ENCODE measurements around the gene MMP8. TPM values are rescaled to one million over a fixed set of nuclear protein-coding genes. Genes with fewer than 3 reads are reported as not detected.

MMP8 gene
- total RNA-seq, 1 donor from 2014 or later, result not detected

GRCh38 chr11:102762361-102762767, 37.6 kb upstream of the MMP8 start:
- H3K4me2 ChIP-seq, result peak overlapping the region; percentile 17
- H3K79me2 ChIP-seq (ENCODE audit: low read depth), result no peaks in the 10 kb centered on the region
- no peak overlapping the region for H3K4me3 ChIP-seq
- no peak overlapping the region for H3K9ac ChIP-seq
- peaks cover 8% of the 10 kb centered on the region for H3K4me1 Mint-ChIP-seq
- H4K20me1 ChIP-seq (ENCODE audit: low read depth), result no peaks in the 10 kb centered on the region
- H2AFZ ChIP-seq (replicated peaks), result no peak overlapping the region
- H3K36me3 ChIP-seq, result no peaks in the 10 kb centered on the region
- H3K9me3 Mint-ChIP-seq, result no peaks in the 10 kb centered on the region
- no peaks in the 10 kb centered on the region for H3K36me3 Mint-ChIP-seq
- H3K4me3 Mint-ChIP-seq, result no peak overlapping the region
- H3K9me3 ChIP-seq (ENCODE audit: low read depth), result no peaks in the 10 kb centered on the region
- no peak overlapping the region for H3K27ac Mint-ChIP-seq
- H3K27ac ChIP-seq, result no peak overlapping the region
- no peaks in the 10 kb centered on the region for H3F3A ChIP-seq (ENCODE audit: low read depth)
- no peaks in the 10 kb centered on the region for H3K27me3 ChIP-seq
- TF ChIP-seq EZH2phosphoT487 (IDR thresholded peaks at IDR 0.05), result no peak
- no peak for TF ChIP-seq EZH2 (IDR thresholded peaks at IDR 0.05)
- peaks cover 11% of the 10 kb centered on the region for H3K4me1 ChIP-seq
- H3K27me3 Mint-ChIP-seq (ENCODE audit: insufficient read depth, low read depth), result no peaks in the 10 kb centered on the region
- peak; percentile 13 for DNase-seq (ENCODE audit: low spot score)

GRCh38 chr11:102761646-102762238, 37.0 kb upstream of the MMP8 start:
- H3K27me3 Mint-ChIP-seq (ENCODE audit: insufficient read depth, low read depth), result no peaks in the 10 kb centered on the region
- no peak overlapping the region for H3K4me3 Mint-ChIP-seq
- Histone ChIP-seq H3K9ac (no peak overlapping the region), H3F3A (ENCODE audit: low read depth) (no peaks in the 10 kb centered on the region), H3K9me3 (ENCODE audit: low read depth) (no peaks in the 10 kb centered on the region), H3K27me3 (no peaks in the 10 kb centered on the region), H3K79me2 (ENCODE audit: low read depth) (no peaks in the 10 kb centered on the region), H3K27ac (no peak overlapping the region), H3K4me2 (no peak overlapping the region), H2AFZ (replicated peaks) (no peak overlapping the region), H3K36me3 (no peaks in the 10 kb centered on the region), H3K4me3 (no peak overlapping the region), H4K20me1 (ENCODE audit: low read depth) (no peaks in the 10 kb centered on the region), H3K4me1 (peaks cover 11% of the 10 kb centered on the region)
- TF ChIP-seq EZH2phosphoT487 (IDR thresholded peaks at IDR 0.05) (no peak), CTCF (IDR thresholded peaks at IDR 0.05) (no peak), EZH2 (IDR thresholded peaks at IDR 0.05) (no peak)
- DNase-seq (ENCODE audit: low spot score), result no peak
- H3K9me3 Mint-ChIP-seq, result no peaks in the 10 kb centered on the region
- H3K36me3 Mint-ChIP-seq, result no peaks in the 10 kb centered on the region
- H3K4me1 Mint-ChIP-seq, result peaks cover 8% of the 10 kb centered on the region
- no peak overlapping the region for H3K27ac Mint-ChIP-seq

GRCh38 chr11:102760344-102761035, 35.7 kb upstream of the MMP8 start:
- H3K36me3 Mint-ChIP-seq, result no peaks in the 10 kb centered on the region
- TF ChIP-seq EZH2phosphoT487 (IDR thresholded peaks at IDR 0.05) (no peak), CTCF (IDR thresholded peaks at IDR 0.05) (no peak), EZH2 (IDR thresholded peaks at IDR 0.05) (no peak)
- Histone ChIP-seq H2AFZ (replicated peaks) (no peak overlapping the region), H3K4me1 (peaks cover 11% of the 10 kb centered on the region), H4K20me1 (ENCODE audit: low read depth) (no peaks in the 10 kb centered on the region), H3K4me3 (no peak overlapping the region), H3K79me2 (ENCODE audit: low read depth) (no peaks in the 10 kb centered on the region), H3F3A (ENCODE audit: low read depth) (no peaks in the 10 kb centered on the region), H3K4me2 (no peak overlapping the region), H3K27me3 (no peaks in the 10 kb centered on the region), H3K36me3 (no peaks in the 10 kb centered on the region), H3K27ac (no peak overlapping the region), H3K9me3 (ENCODE audit: low read depth) (no peaks in the 10 kb centered on the region), H3K9ac (no peak overlapping the region)
- peaks cover 8% of the 10 kb centered on the region for H3K4me1 Mint-ChIP-seq
- no peak overlapping the region for H3K4me3 Mint-ChIP-seq
- no peak for DNase-seq (ENCODE audit: low spot score)
- H3K9me3 Mint-ChIP-seq, result no peaks in the 10 kb centered on the region
- H3K27me3 Mint-ChIP-seq (ENCODE audit: insufficient read depth, low read depth), result no peaks in the 10 kb centered on the region
- no peak overlapping the region for H3K27ac Mint-ChIP-seq
